ENCODE data around the gene CLDN14. TPM values are rescaled to one million over a fixed set of nuclear protein-coding genes. Genes with fewer than 3 reads are reported as not detected.

Gene CLDN14
- total RNA-seq, 2 experiments from 2014 or later: not detected

- CTCF ChIA-PET (ENCODE audit: unreplicated experiment): no interaction called here
- Histone ChIP-seq H3K9me2 (ENCODE audit: insufficient read depth, low read length) (no peaks in the 10 kb centered on the region), H3K4me1 (ENCODE audit: insufficient read depth, low read length, poor library complexity, severe bottlenecking) (no peaks in the 10 kb centered on the region), H3K4me2 (ENCODE audit: low read length) (no peak overlapping the region), H4K20me1 (ENCODE audit: insufficient read depth, low read length) (no peaks in the 10 kb centered on the region; the same call in 1 of the 2 replicates), H3K9me3 (ENCODE audit: low read length) (no peaks in the 10 kb centered on the region), H3K27ac (ENCODE audit: low read depth, low read length, poor library complexity, severe bottlenecking) (no peak overlapping the region), H3K36me3 (ENCODE audit: insufficient read depth, low read length) (peaks cover 13% of the 10 kb centered on the region), H3K79me2 (ENCODE audit: insufficient read depth, low read depth, low read length) (no peaks in the 10 kb centered on the region), H3K4me3 (ENCODE audit: low read depth, low read length, poor library complexity, severe bottlenecking) (no peak overlapping the region), H2AFZ (ENCODE audit: low read length) (no peak overlapping the region)
- no peak for TF ChIP-seq EZH2phosphoT487 (IDR thresholded peaks at IDR 0.05; ENCODE audit: borderline replicate concordance, low read depth, low read length)
- TF ChIP-seq CTCF (conservative IDR thresholded peaks at IDR 0.05; ENCODE audit: low read length): peak; percentile 86
- DNase-seq (ENCODE audit: low spot score): peak; percentile 53
- POLR2A ChIA-PET: no interaction called here
- intact Hi-C loops (cut with micrococcal nuclease; ENCODE audit: unreplicated experiment): loop anchor here (5.0 kb wide), 2 partner anchors 165 to 505 kb away; no protein-coding TSS in a partner anchor
- no TSS peak for BruUV-seq (replicated peaks)
Measured at GRCh38 chr21:36422279-36423098, 57.4 kb downstream of the CLDN14 start.

GRCh38 chr21:36420571-36421339 lies 59.2 kb downstream of the CLDN14 start:
- no peak overlapping the region for H3K4me3 ChIP-seq (ENCODE audit: low read depth, low read length, poor library complexity, severe bottlenecking)
- no peak for DNase-seq (ENCODE audit: low spot score)
- H3K4me1 ChIP-seq (ENCODE audit: insufficient read depth, low read length, poor library complexity, severe bottlenecking): no peaks in the 10 kb centered on the region
- no peak overlapping the region for H3K27ac ChIP-seq (ENCODE audit: low read depth, low read length, poor library complexity, severe bottlenecking)
- no peak for TF ChIP-seq CTCF (conservative IDR thresholded peaks at IDR 0.05; ENCODE audit: low read length)
- no peak for TF ChIP-seq EZH2phosphoT487 (IDR thresholded peaks at IDR 0.05; ENCODE audit: borderline replicate concordance, low read depth, low read length)
- no peaks in the 10 kb centered on the region for H3K9me2 ChIP-seq (ENCODE audit: insufficient read depth, low read length)
- H2AFZ ChIP-seq (ENCODE audit: low read length): no peak overlapping the region
- H4K20me1 ChIP-seq (ENCODE audit: insufficient read depth, low read length): no peaks in the 10 kb centered on the region; the same call in 1 of the 2 replicates
- CTCF ChIA-PET (ENCODE audit: unreplicated experiment): interaction anchor here (0.6 kb wide), 1 partner anchor 9 kb away, joined by 3 read pairs; no protein-coding TSS in a partner anchor
- POLR2A ChIA-PET: no interaction called here
- no peaks in the 10 kb centered on the region for H3K79me2 ChIP-seq (ENCODE audit: insufficient read depth, low read depth, low read length)
- BruUV-seq (replicated peaks): no TSS peak
- intact Hi-C loops (cut with micrococcal nuclease; ENCODE audit: unreplicated experiment): loop anchor here (5.0 kb wide), 2 partner anchors 167 to 507 kb away; no protein-coding TSS in a partner anchor
- peaks cover 28% of the 10 kb centered on the region for H3K36me3 ChIP-seq (ENCODE audit: insufficient read depth, low read length)
- no peaks in the 10 kb centered on the region for H3K9me3 ChIP-seq (ENCODE audit: low read length)
- no peak overlapping the region for H3K4me2 ChIP-seq (ENCODE audit: low read length)
